ENCODE measurements around the gene NKPD1. TPM values are rescaled to one million over a fixed set of nuclear protein-coding genes. Genes with fewer than 3 reads are reported as not detected.
A peak's percentile ranks its signal among the peaks of the same experiment; 100 is the strongest.

NKPD1 gene
- total and polyA plus RNA-seq, 2 experiments from 2014 or later, result 2.9 to 3.3 TPM

DNA sequence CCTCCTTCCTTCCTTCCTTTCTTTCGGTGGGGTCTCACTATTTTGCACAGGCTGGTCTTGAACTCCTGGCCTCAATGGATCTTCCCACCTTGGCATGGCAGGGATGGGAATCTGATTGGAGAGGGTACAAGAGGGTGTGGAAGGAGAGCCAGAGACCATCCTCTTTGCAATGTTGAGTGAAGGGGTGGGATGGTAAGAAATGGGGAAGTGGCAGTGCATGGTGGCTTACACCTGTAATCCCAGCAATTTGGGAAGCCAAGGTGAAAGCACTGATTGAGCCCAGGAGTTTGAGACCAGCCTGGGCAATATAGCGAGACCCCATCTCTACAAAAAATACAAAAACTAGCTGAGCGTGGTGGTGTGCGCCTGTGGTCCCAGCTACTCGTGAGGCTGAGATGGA, 23.3 kb upstream of the NKPD1 start:
- no peak for DNase-seq (ENCODE audit: low read depth in 1 of 2, low spot score in 1 of 2)
- no peaks in the 10 kb centered on the region for H3K27me3 ChIP-seq
- no peak overlapping the region for H3K27ac ChIP-seq
- no peaks in the 10 kb centered on the region for H3K4me1 ChIP-seq (ENCODE audit: low read depth)
- no peak overlapping the region for H3K4me3 ChIP-seq
- no peaks in the 10 kb centered on the region for H3K9me3 ChIP-seq (ENCODE audit: low read depth)
- H3K36me3 ChIP-seq, result no peaks in the 10 kb centered on the region
- TF ChIP-seq, protein P1, sequence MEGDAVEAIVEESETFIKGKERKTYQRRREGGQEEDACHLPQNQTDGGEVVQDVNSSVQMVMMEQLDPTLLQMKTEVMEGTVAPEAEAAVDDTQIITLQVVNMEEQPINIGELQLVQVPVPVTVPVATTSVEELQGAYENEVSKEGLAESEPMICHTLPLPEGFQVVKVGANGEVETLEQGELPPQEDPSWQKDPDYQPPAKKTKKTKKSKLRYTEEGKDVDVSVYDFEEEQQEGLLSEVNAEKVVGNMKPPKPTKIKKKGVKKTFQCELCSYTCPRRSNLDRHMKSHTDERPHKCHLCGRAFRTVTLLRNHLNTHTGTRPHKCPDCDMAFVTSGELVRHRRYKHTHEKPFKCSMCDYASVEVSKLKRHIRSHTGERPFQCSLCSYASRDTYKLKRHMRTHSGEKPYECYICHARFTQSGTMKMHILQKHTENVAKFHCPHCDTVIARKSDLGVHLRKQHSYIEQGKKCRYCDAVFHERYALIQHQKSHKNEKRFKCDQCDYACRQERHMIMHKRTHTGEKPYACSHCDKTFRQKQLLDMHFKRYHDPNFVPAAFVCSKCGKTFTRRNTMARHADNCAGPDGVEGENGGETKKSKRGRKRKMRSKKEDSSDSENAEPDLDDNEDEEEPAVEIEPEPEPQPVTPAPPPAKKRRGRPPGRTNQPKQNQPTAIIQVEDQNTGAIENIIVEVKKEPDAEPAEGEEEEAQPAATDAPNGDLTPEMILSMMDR (IDR thresholded peaks at IDR 0.05; ENCODE audit: low read depth, low read length), result no peak

DNA sequence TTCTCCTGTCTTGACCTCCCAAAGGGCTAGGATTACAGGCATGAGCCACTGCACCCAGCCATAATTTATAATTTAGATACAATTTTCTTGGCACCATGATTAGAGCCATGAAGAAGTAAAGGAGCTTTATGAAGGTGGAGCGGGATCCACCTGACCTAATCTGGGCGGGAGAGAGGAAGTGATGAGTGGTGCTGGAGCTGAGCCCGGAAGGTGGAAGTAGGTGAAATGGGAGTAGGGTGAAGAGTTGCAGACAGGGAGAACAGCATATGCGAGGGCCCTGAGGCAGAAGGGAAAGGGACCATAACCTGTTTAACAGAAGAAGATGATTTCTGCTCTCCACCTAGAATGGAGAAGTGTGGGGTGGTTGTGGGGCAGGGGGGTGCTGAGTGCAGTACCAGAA, 22.0 kb upstream of the NKPD1 start:
- DNase-seq (ENCODE audit: low read depth in 1 of 2, low spot score in 1 of 2), result no peak

DNA sequence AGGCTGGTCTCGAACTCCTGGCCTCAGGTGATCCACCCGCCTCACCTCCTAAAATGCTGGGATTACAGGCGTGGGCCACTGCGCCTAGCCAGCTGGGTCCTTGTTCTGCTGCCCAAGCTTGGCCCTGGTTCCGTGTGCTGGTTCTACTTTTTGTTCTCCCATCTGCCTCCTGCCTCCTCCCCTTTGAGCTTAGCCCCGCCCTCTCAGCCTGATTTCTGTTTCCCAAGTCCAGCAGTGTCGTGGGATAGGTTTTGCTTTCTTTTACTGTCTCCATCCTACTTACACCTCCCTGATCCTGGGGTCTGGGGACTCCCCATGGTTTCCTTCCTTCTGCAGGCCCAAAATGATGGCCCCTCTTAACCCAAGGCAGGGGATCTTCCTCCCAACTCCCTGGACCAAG, 20.2 kb upstream of the NKPD1 start:
- no peak for DNase-seq (ENCODE audit: low read depth in 1 of 2, low spot score in 1 of 2)
- Histone ChIP-seq H3K36me3 (no peaks in the 10 kb centered on the region), H3K27me3 (no peaks in the 10 kb centered on the region), H3K4me1 (ENCODE audit: low read depth) (peaks cover 4% of the 10 kb centered on the region), H3K4me3 (no peak overlapping the region), H3K9me3 (ENCODE audit: low read depth) (no peaks in the 10 kb centered on the region), H3K27ac (no peak overlapping the region)
- TF ChIP-seq, protein P1 (IDR thresholded peaks at IDR 0.05; ENCODE audit: low read depth, low read length), result no peak

More for the DNA sequence above, 22.0 kb upstream of the NKPD1 start:
- no peaks in the 10 kb centered on the region for H3K27me3 ChIP-seq
- no peaks in the 10 kb centered on the region for H3K36me3 ChIP-seq
- no peak overlapping the region for H3K4me3 ChIP-seq
- no peaks in the 10 kb centered on the region for H3K9me3 ChIP-seq (ENCODE audit: low read depth)
- no peak overlapping the region for H3K27ac ChIP-seq
- TF ChIP-seq, protein P1 (IDR thresholded peaks at IDR 0.05; ENCODE audit: low read depth, low read length), result no peak
- H3K4me1 ChIP-seq (ENCODE audit: low read depth), result no peaks in the 10 kb centered on the region

DNA sequence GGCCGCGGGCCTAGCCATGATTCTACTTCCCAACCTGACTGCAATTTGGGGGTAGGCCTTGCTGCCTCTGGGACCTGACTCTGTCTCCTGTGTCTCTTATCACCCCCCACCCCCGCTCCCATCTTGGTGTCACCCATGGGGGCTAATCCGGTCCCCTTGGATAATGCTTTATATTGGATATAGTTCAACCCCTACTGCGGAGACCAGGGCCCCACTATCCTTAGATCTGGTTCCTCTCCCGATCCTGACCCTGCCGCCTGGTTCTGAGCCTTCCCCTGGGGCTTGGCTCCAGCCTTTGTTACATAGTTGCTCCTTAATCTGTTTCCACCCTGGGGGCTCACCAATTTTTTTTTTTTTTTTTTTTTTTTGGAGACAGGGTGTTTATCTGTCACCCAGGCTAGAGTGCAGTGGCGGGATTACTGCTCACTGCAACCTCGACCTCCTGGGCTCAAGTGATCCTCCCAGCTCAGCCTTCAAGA, 19.1 kb upstream of the NKPD1 start:
- no peaks in the 10 kb centered on the region for H3K36me3 ChIP-seq
- no peak for DNase-seq (ENCODE audit: low read depth in 1 of 2, low spot score in 1 of 2)
- H3K27ac ChIP-seq, result no peak overlapping the region
- peaks cover 4% of the 10 kb centered on the region for H3K4me1 ChIP-seq (ENCODE audit: low read depth)
- H3K27me3 ChIP-seq, result no peaks in the 10 kb centered on the region
- peak overlapping the region; percentile 81 for H3K4me3 ChIP-seq
- H3K9me3 ChIP-seq (ENCODE audit: low read depth), result no peaks in the 10 kb centered on the region
- TF ChIP-seq, protein P1 (IDR thresholded peaks at IDR 0.05; ENCODE audit: low read depth, low read length), result no peak

DNA sequence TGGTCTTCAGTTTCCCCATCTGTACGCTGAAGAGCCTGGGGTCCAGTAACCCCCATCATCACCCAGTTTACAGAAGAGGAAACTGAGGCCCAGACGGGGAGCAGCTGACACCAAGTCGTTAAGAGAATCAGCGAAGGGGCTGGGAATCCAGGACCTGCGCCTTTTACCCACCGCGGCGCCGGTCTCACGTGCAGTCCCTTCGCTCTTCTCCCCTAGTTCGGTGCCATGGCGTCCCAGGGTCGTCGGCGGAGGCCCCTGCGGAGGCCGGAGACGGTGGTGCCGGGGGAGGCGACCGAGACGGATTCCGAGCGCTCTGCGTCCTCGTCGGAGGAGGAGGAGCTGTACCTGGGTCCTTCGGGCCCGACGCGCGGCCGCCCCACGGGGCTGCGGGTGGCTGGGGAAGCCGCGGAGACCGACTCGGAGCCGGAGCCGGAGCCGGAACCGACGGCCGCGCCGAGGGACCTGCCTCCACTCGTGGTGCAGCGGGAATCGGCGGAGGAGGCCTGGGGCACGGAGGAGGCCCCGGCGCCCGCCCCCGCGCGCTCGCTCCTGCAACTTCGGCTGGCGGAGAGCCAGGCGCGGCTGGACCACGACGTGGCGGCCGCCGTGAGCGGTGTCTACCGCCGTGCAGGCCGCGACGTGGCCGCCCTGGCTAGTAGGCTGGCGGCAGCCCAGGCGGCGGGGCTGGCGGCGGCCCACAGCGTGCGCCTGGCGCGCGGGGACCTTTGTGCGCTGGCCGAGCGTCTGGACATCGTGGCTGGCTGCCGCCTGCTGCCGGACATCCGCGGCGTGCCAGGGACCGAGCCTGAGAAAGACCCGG, 18.5 kb upstream of the NKPD1 start:
- peak; percentile 46 to 53 for DNase-seq (ENCODE audit: low read depth in 1 of 2, low spot score in 1 of 2)
- Histone ChIP-seq H3K4me1 (ENCODE audit: low read depth) (peaks cover 4% of the 10 kb centered on the region), H3K36me3 (no peaks in the 10 kb centered on the region), H3K4me3 (peak overlapping the region; percentile 81), H3K27me3 (no peaks in the 10 kb centered on the region), H3K9me3 (ENCODE audit: low read depth) (no peaks in the 10 kb centered on the region), H3K27ac (peak overlapping the region; percentile 54)
- TF ChIP-seq, protein P1 (IDR thresholded peaks at IDR 0.05; ENCODE audit: low read depth, low read length), result no peak
